Inferior parietal cortex (tissue), 1 donor: Measurements from ENCODE around the gene PLEKHG2.
A peak's percentile ranks its signal among the peaks of the same experiment; 100 is the strongest.
"Not testable (repeated sequence)": the region's sequence is repeated elsewhere in the genome, so short reads cannot be mapped to it uniquely, and the experiment has no call there.

Source experiments
- DNase-seq: peaks from one replicate; pipeline ENCODE4 v3.0.0-alpha.2; 2016; ENCODE audit errors: extremely low spot score

Gene PLEKHG2

DNA sequence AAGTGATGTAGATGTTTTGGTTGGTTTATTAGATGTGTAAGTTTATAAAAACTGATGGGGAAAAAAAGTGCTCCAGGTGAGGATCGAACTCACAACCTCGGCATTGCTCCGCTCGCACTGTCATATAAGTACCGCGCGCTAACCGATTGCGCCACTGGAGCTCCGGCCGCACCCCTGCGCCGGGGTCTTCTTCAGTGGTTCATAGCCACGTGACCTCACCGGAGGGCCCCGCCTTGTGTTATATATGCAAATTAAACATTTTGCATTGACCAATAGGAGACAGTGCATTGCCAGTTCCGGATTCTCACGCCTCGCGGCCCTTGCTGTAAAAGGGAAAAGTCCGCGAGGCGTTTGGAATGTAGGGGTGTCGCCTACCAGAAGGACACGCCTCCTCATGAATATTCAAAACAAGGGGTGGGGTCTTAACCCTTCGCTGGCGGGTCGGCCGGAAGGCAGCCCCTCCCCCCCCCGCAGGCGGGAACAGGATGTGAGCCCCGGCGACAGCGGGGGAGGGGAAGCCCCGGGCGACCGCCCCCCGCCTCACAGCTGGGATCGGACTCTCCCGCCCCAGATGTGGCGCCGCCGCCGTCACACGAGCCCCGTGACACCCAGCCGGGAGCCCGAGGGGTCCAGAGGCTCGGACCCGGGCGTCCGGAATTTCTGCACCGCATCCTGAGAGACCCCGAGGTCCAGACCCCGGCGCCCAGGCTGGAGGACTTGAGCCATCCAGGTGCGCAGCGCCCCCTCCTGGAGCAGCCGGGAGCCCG is at the start of gene PLEKHG2:
Gene PLEKHG2, plus strand, starts transcription at position 570 of the 767 bp plus-strand sequence. CDS start 1,418 bp downstream, outside the sequence.
- DNase-seq: peak; percentile 98

DNA sequence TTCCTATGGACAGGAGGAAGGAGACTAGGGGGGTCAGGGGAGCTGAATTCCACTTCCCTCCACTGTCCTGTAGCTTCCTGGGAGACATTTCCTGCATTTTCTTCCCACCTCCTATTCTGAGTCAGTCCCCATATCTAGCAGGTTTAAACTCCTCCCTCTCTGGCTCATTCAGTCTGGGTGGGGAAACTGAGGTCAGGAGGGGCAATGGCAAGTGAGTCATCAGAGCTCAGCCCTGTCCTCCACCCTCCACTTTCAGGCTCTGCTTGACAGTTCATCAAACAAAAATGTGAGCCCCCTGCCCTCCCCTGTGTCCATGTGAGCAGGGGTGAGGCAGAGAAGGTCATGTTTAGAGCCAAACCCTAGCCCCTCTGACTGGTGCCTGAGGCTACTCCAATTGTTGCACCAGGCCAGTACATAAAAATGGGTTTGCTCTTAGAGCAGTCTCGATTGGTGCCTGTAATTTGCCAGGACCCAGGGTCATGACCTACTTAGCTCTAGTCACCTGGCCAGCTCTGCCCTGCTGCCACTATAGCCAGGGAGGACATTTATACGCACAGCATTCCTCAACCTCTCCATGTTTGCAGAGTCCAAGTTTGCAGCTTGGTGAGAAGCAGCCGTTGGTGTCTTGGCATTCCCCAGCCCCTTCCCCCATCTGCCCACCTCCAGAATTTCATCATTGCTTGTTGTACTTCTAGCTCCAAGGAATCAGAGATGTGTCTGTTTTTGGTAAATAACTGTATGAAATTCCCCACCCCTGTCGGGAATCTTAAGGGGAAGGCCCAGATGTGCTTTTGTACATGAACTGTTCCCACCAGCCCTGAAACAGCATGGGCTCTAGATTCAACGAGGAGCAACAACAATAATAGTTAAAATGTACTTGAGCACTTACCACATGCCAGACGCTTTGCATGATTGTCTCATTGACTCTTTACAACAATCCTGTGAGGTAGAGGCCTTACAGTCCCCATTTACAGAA is 49.5 kb upstream of the PLEKHG2 start:
- DNase-seq: no peak

GRCh38 chr19:39363901-39364457 is 48.5 kb upstream of the PLEKHG2 start:
- peak; percentile 77 for DNase-seq

DNA sequence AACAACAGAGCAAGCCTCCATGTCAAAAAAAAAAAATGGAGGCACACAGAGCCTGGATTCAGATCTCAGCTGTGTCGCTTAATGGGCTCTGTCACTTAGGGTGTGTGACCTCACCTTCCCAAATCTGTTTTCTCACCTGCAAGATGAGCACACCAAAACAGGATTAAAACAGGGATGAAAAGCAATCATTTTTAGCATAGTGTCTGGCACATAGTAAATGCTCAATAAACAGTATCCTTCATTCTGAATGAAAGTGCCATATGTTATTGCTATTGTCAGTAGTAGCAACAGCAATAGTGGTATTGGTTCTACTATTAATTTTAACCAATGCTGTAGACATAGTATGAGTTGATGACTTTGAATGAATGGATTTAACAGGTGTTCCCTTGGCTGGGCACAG is 46.9 kb upstream of the PLEKHG2 start:
- DNase-seq: no peak

DNA sequence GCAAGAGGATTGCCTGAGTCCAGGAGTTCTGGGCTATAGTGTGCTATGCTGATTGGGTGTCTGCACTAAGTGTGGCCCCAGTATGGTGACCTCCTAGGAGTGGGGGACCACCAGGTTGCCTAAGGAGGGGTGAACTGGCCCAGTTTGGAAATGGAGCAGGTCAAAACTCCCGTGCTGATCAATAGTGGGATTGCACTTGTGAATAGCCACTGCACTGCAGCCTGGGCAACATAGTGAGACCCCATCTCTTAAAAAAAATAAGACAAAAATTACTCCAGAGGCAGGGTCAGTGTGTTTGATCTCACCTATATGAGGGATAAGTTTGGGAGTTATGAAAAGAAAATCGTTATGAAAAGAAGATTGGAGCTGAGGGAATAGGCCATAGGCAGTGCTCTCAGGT is 43.3 kb upstream of the PLEKHG2 start:
- DNase-seq: no peak

DNA sequence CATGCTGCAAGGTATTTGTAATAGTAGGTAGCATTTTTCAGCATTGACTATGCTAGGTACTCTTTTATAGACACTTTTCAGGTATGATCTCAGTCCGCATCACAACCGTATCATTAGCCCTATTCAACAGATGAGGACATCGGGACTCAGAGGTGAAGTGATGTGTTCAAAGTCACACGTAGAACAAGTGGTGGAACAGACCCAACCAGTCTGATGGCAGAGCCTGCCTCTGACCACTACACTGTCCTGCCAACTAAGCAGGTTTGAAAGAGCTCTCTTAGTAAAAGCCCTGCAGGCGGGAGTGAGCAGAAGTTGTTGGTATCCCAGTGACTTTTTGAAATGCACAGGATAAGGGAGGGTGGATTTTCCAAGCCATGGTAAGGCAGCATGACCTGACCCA is 41.7 kb upstream of the PLEKHG2 start:
- DNase-seq: no peak

DNA sequence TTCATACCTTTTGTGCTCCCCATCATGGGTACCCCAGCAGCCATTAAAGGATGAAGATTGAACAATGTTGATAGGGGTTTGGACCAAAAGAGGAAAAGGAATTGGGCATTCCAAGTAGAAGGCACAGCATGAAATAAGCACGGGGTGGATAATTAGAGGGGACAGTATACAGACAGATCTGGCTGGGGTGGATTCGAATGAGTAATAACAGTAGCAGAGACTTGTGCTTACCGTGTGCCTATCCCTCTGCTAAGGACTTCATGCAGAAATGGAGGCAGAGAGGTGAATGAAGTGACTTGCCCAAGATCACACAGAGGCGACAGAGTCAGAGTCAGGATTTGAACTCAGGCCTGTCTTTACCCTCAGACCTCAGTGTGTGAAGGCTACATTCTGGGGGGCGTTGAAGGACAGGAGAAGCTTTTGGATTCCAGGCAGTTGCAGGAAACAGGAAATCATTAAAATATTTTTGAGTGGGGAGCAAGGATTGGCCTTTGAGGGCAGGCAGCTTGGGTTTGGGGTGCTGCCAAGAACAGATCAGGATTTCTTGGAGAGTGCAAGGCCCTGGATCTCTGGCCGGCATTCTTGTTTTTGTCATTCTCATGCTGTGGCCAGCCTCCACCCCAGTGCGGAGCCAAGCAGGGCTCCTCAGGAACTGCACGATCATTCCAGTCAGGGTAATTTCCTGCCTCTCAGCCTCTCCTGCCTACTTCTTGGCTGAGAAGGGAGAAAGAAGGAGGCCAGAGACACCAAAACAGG is 40.2 kb upstream of the PLEKHG2 start:
- peak; percentile 34 for DNase-seq

DNA sequence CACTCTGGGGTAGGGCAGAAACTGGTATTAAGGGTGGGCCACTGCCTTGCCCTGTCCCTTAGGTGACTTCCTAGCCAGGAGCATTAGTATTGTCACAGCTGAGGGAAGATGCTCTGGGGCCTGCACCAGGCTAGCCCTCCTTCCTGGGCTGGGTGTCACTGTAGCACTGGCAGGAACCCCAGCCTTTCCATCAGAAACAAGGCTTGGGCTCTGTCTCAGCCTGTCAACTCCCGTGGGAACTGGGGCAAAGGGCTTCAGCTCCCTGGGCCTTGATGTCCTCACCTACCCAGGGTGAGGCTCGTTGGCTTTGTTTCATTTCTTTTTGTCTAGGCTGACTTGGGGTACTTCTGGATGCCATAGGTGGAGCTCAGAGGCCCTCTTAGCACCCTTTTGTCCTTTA is 39.5 kb upstream of the PLEKHG2 start:
- peak; percentile 1 for DNase-seq

DNA sequence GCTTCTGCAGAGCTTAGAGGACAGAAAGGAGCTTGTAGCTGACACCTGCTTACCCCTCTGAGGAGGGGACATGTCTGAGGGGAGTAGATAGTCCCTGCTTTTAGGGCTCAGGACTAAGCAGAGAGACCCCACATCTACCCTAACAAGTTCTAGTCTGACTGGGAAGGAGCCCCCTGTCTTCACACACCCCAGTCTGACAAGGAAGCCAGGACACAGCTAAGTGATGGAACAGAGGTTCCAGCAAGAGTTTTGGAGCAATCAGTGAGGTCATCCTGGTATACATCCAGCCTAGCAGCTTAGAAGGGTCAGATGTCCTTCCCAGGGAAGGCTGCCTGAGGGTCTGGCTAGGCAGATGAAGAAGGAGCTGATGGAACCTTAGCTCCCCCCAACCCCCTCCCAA is 36.5 kb upstream of the PLEKHG2 start:
- no peak for DNase-seq

GRCh38 chr19:39377373-39378362 is 34.8 kb upstream of the PLEKHG2 start:
- DNase-seq: no peak

DNA sequence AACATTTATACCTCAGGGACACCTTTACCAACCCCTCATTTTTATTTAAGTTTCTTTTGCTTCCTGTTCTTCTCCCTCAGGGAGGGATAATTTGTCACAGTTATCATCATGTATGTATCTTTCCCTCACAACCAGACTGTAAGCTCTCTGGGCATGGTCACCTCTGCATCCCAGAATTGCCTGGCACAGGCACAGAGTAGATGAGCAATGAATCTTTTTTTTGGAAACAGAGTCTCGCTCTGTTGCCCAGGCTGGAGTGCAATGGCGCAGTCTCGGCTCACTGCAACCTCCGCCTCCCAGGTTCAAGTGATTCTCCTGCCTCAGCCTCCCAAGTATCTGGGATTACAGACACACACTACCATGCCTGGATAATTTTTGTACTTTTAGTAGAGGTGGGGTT is 33.1 kb upstream of the PLEKHG2 start:
- not testable (repeated sequence) for DNase-seq

DNA sequence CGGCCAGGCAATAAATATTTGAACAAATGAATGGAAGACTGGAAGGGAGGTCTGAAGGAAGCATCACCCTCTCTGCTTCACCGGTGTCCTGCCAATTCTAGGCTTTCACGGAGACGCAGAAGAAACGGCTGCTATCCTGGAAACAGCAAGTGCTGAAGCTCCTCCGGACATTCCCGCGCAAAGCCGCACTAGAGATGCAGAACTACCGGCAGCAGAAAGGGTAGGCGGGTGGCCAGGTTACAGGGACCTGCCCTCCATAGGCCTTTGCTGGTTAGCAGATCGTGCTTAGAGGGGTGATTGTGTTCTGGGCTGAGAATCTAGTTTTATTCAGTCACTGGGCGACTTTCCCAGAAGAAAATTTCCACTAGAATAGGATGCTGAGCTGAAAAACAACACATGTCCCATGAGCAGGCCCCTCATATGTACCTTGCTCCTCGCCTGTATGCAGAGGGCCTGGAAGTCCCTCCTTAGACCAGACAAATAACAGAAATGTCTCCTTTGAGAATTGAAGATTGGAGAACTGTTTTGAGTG is 32.5 kb upstream of the PLEKHG2 start:
- DNase-seq: peak; percentile 48

GRCh38 chr19:39380521-39381502 is 31.7 kb upstream of the PLEKHG2 start:
- no peak for DNase-seq

- no peak for DNase-seq
Measured at GRCh38 chr19:39381910-39382611, 30.4 kb upstream of the PLEKHG2 start.

DNA sequence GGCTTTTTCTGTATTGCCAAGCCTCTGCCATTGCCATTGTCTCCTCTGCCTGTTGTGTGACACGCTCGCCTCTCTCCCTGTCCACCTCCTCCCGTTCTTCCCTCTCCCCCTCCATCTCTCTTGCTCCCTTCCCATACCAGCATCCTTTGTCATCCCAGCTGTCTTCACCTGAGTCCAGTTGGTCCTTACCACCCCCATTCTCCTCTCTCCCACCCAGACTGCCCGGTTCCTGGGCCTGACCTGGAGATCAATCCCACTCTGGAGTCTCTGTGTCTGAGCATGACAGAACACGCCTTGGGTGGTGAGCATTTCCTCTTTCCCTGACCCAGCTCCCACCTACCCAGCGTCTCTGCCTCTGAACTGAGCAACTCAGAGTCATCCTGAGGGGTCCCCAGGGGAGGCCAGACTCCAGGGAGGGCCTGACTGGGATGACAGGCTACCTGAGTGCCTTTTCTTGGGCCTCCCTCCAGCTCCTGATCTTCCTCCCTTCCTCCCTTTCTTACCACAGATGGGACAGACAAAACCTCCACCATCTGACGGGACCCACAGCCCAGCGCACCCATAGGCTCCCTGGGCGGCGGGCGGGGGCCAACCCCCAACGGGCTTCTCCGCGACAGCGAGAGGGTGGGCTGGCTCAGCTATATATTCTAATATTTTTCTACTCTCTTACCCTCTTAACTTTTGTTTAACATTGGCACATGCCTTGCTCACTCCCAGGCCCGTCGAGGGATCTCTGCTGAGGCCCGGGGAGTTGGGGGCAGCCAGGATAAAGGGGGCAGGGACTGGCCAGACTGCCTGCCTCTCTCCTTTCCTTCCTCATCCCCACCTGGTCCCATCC is 29.3 kb upstream of the PLEKHG2 start:
- DNase-seq: no peak

DNA sequence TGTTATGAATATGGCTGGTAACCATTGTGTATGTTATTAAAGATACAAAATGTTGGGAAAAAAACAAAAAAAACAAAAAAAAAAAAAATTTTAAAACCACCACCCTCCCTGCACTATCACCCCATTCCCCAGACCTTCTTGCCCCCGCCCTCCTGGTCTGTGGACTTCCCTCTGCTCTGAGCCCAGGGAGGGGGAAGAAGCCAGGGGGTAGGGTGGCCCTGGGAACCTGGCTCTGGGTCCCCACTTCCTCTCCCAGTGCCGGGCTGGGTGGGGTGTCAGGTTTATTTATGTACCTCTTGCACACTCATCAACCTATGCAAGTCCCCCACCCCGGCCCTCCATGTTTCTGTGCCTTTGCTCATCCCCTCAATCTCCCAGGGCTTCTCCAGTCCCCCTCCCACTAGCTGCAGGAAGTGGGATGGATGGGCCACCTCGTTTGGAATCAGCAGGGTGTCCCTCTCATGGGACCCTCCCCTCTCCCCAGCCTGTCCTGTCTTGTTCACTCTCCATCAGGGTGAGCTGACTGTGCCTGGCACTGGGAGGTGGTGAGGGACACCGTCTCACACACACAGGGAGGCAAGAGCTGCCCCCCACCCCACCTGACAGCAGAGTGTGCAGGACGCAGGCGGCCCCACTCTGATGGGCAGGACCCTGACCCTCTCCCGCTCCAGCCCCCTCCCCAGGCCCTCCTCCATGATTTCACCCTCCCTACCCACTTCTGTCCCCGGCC is 27.5 kb upstream of the PLEKHG2 start:
- DNase-seq: no peak
